ENCODE results near the gene NRCAM. TPM values are rescaled to one million over a fixed set of nuclear protein-coding genes. Genes with fewer than 3 reads are reported as not detected.
"Not testable (repeated sequence)": the region's sequence is repeated elsewhere in the genome, so short reads cannot be mapped to it uniquely, and the experiment has no call there.

Gene NRCAM
- total and polyA plus RNA-seq, 4 donors = 0.17 to 3.2 (median 0.64) TPM

- WGBS = 89% methylated on average over 2 of the region's 2 CpGs
- H3K36me3 ChIP-seq (ENCODE audit: control insufficient read depth in 4 of 4, insufficient read depth in 3 of 4, low read depth in 1 of 4, low read length in 3 of 4); H3K4me3 ChIP-seq (ENCODE audit: low read depth in 1 of 3, low read length in 3 of 3): not testable (repeated sequence)
Observed at GRCh38 chr7:108387686-108388085, 68.5 kb downstream of the NRCAM start.

GRCh38 chr7:108385834-108386422, 70.3 kb downstream of the NRCAM start:
- H3K4me3 ChIP-seq (ENCODE audit: low read depth in 1 of 3, low read length in 3 of 3) = no peak overlapping the region
- TF ChIP-seq NR2F2 (IDR thresholded peaks at IDR 0.05) (no peak), ATF3 (IDR thresholded peaks at IDR 0.05) (no peak), ZBTB33 (IDR thresholded peaks at IDR 0.05) (no peak), GABPA (IDR thresholded peaks at IDR 0.05 in 1 of 2, conservative IDR thresholded peaks at IDR 0.05 in 1 of 2) (no peak), YY1 (IDR thresholded peaks at IDR 0.05) (no peak), EGR1 (IDR thresholded peaks at IDR 0.05; ENCODE audit: low read depth in 2 of 2) (no peak), TAF1 (conservative IDR thresholded peaks at IDR 0.05) (no peak), CTCF (IDR thresholded peaks at IDR 0.05; ENCODE audit: low read depth, low read length, missing input control) (no peak), HNF4G (IDR thresholded peaks at IDR 0.05) (no peak), REST (IDR thresholded peaks at IDR 0.05) (no peak), FOXA2 (IDR thresholded peaks at IDR 0.05) (no peak), MAX (IDR thresholded peaks at IDR 0.05) (no peak)
- no peak overlapping the region for H3K9ac ChIP-seq (ENCODE audit: low read depth in 1 of 2, low read length in 2 of 2)
- no peaks in the 10 kb centered on the region for H3K4me1 ChIP-seq (ENCODE audit: control insufficient read depth in 4 of 4, insufficient read depth in 4 of 4, low read length in 3 of 4)
- 89% methylated on average over 2 of the region's 2 CpGs for whole genome bisulfite sequencing
- no peaks in the 10 kb centered on the region for H3K27me3 ChIP-seq (ENCODE audit: control insufficient read depth in 4 of 4, insufficient read depth in 4 of 4, low read length in 3 of 4)
- H3K9me3 ChIP-seq (ENCODE audit: control insufficient read depth in 4 of 4, low read length in 3 of 4) = no peaks in the 10 kb centered on the region
- no peaks in the 10 kb centered on the region for H3K36me3 ChIP-seq (ENCODE audit: control insufficient read depth in 4 of 4, insufficient read depth in 3 of 4, low read depth in 1 of 4, low read length in 3 of 4)
- H3K27ac ChIP-seq (ENCODE audit: low read depth in 1 of 2, low read length in 2 of 2) = no peak overlapping the region
- no peak for DNase-seq (ENCODE audit: low spot score)

More at GRCh38 chr7:108387686-108388085, 68.5 kb downstream of the NRCAM start:
- not testable (repeated sequence) for H3K9ac ChIP-seq (ENCODE audit: low read depth in 1 of 2, low read length in 2 of 2); H3K27me3 ChIP-seq (ENCODE audit: control insufficient read depth in 4 of 4, insufficient read depth in 4 of 4, low read length in 3 of 4); H3K9me3 ChIP-seq (ENCODE audit: control insufficient read depth in 4 of 4, low read length in 3 of 4); H3K27ac ChIP-seq (ENCODE audit: low read depth in 1 of 2, low read length in 2 of 2); H3K4me1 ChIP-seq (ENCODE audit: control insufficient read depth in 4 of 4, insufficient read depth in 4 of 4, low read length in 3 of 4); DNase-seq (ENCODE audit: low spot score)

Data from liver (tissue), 9 donors.